Limb (tissue), 2 donors: ENCODE data around the gene C6orf163.

Source experiments
- DNase-seq, 2 donors: peaks; one replicate each; pipeline ENCODE4 v3.0.0-alpha.2; 2016; ENCODE audit errors: extremely low spot score in 2 of 2

The C6orf163 gene

DNA sequence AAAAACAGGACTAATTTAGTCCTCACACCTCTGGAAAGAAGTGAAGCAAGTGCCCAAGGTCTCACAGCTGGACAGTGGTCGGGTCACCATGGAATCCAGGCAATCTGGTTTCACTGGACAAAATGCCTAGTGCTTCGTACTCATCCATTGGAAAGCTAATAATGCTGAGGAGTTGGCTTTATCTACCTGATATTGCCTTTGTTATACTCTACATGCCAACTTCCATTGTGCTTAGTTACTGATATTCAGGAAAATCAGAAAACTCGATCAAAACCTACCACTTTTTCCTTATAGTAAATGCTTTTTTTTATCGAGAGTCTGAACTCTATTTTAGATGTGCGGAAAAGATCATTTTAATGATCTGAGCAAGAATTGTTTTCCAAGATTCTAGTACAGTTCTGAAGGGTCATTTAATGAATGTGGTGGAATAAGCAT, 64.1 kb downstream of the C6orf163 start:
- no peak for DNase-seq
